ENCODE measurements around the gene CD7. TPM values are rescaled to one million over a fixed set of nuclear protein-coding genes. Genes with fewer than 3 reads are reported as not detected.

CD7 gene
- total and polyA plus RNA-seq, 2 donors (not counting 1 experiment from before 2014, with no cell fraction given): 0.67 to 1.3 TPM

DNA sequence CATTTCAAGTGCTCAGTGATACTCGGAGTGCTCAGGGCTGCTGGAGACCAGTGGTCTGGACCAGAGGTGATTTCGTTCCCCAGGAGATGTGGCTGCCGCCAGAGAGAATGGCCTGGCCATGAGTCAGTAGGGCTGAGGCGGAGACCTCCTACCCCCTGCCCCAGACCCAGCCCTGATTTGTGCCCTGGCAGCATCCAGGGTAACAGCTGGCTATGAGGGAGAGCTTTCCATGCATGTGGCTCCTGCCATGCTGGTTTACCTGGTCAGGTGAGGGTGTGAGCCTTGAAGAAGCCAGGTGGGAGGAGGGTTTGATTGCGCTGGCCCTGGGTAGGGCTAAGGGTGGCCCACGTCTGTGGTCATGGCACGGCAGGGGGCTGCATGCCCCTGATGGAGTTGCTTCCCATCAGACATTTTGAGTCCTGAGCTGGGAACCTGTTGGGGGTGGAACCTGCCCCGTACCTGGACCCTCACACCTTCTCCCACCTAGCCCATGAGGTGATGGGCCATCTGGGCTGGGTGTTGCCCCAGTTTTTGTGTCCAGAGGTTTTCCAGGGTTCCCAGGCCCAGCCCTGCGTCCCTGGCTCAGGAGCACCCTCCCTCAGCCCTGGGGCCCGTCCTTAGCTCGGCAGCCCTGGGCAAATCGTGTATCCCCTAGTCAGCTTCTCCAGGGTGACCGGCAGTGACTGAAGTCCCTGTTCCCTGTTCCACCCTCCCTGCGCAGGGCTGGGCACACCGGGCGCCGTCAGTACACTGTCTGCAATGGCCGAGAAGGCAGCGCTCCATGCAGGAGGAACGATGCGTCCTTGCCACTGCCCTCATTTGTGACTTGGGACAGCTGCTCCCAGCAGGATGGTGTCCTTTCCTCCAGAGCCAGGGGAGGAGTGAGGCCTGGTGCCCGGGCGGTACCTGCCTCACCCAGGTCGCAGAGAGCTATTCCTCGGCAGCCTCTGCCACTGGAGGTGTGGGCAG, 34.9 kb downstream of the CD7 start:
- no peaks in the 10 kb centered on the region for H3K36me3 ChIP-seq (replicated peaks in 1 of 2; ENCODE audit: control extremely low read depth in 1 of 2, control insufficient read depth in 1 of 2, extremely low read depth in 1 of 2, insufficient read depth in 2 of 2, low read length in 1 of 2)
- ATAC-seq (ENCODE audit: low read depth): no peak
- peaks cover 0 to 4% (median 0%) of the 10 kb centered on the region in 3 donors for H3K9me3 ChIP-seq (ENCODE audit: control extremely low read depth in 1 of 3, control insufficient read depth in 2 of 3, insufficient read depth in 1 of 3, low read length in 2 of 3)
- H3K4me1 ChIP-seq (ENCODE audit: control insufficient read depth in 2 of 2, insufficient read depth in 2 of 2, low read length in 2 of 2): peaks cover 0 to 6% of the 10 kb centered on the region in 2 donors
- Mint-ChIP-seq H3K4me3 (no peak overlapping the region), H3K27me3 (no peaks in the 10 kb centered on the region), H3K9me3 (ENCODE audit: insufficient read depth) (no peaks in the 10 kb centered on the region), H3K4me1 (peaks cover 9% of the 10 kb centered on the region), H3K27ac (no peak overlapping the region)
- ChIA-PET POLR2A (no interaction called here), CTCF (no interaction called here)
- WGBS (ENCODE audit: insufficient coverage): 93% methylated on average over 24 of the region's 25 CpGs
- H4K20me1 ChIP-seq (ENCODE audit: control insufficient read depth, insufficient read depth, low read length, poor library complexity, severe bottlenecking): no peaks in the 10 kb centered on the region
- intact Hi-C loops (cut with micrococcal nuclease): no loop called here
- no peaks in the 10 kb centered on the region for H3K79me2 ChIP-seq (ENCODE audit: control insufficient read depth, insufficient read depth, low read length)
- H3K4me2 ChIP-seq (replicated peaks; ENCODE audit: low read depth, low read length, poor library complexity, severe bottlenecking): no peak overlapping the region
- no peak for TF ChIP-seq EZH2 (IDR thresholded peaks at IDR 0.05; ENCODE audit: borderline replicate concordance, insufficient read depth, low read depth, low read length, poor library complexity, severe bottlenecking)
- TF ChIP-seq, protein P1, sequence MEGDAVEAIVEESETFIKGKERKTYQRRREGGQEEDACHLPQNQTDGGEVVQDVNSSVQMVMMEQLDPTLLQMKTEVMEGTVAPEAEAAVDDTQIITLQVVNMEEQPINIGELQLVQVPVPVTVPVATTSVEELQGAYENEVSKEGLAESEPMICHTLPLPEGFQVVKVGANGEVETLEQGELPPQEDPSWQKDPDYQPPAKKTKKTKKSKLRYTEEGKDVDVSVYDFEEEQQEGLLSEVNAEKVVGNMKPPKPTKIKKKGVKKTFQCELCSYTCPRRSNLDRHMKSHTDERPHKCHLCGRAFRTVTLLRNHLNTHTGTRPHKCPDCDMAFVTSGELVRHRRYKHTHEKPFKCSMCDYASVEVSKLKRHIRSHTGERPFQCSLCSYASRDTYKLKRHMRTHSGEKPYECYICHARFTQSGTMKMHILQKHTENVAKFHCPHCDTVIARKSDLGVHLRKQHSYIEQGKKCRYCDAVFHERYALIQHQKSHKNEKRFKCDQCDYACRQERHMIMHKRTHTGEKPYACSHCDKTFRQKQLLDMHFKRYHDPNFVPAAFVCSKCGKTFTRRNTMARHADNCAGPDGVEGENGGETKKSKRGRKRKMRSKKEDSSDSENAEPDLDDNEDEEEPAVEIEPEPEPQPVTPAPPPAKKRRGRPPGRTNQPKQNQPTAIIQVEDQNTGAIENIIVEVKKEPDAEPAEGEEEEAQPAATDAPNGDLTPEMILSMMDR (IDR thresholded peaks at IDR 0.05): no peak
- H3K4me3 ChIP-seq (ENCODE audit: control extremely low read depth in 1 of 5, extremely low read depth in 1 of 5, insufficient read depth in 1 of 5, low read depth in 2 of 5, low read length in 4 of 5): no peak overlapping the region
- no peak for DNase-seq
- no peak overlapping the region for H3K9ac ChIP-seq (ENCODE audit: low read length)
- H3K27me3 ChIP-seq (replicated peaks in 1 of 4; ENCODE audit: control extremely low read depth in 1 of 4, control insufficient read depth in 3 of 4, insufficient read depth in 4 of 4, low read length in 3 of 4): peaks cover 0 to 10% (median 0%) of the 10 kb centered on the region in 4 experiments
- H3K27ac ChIP-seq (ENCODE audit: low read length in 2 of 2): no peak overlapping the region
- H2AFZ ChIP-seq (ENCODE audit: insufficient read depth, low read depth, low read length, poor library complexity, severe bottlenecking): no peak overlapping the region
